Measurements from ENCODE around the gene GPI.

DNA sequence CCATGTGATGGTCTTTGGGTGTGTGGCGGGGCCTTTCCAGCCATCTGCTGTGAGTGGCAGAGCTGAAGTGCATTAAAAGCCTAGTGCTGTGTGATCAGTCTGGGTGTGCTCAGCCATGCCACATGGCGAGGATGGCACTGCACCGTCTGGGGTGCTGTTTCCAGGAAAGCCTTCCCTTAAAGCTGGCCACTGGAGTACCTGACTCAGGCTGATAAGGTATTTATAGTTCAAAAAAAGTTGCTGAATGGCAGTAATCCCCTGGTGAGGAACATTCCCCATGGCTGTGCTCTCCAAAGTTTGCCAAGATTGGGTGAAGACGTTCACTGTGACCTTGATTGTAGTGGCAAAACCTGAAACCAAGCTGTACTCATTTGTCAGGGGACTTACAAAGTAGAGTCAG lies 6.0 kb downstream of the GPI start:
- TF ChIP-seq, protein P1, sequence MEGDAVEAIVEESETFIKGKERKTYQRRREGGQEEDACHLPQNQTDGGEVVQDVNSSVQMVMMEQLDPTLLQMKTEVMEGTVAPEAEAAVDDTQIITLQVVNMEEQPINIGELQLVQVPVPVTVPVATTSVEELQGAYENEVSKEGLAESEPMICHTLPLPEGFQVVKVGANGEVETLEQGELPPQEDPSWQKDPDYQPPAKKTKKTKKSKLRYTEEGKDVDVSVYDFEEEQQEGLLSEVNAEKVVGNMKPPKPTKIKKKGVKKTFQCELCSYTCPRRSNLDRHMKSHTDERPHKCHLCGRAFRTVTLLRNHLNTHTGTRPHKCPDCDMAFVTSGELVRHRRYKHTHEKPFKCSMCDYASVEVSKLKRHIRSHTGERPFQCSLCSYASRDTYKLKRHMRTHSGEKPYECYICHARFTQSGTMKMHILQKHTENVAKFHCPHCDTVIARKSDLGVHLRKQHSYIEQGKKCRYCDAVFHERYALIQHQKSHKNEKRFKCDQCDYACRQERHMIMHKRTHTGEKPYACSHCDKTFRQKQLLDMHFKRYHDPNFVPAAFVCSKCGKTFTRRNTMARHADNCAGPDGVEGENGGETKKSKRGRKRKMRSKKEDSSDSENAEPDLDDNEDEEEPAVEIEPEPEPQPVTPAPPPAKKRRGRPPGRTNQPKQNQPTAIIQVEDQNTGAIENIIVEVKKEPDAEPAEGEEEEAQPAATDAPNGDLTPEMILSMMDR (IDR thresholded peaks at IDR 0.05), result no peak
- TF ChIP-seq POLR2A (IDR thresholded peaks at IDR 0.05), result no peak
